Hepatocyte (in vitro differentiated cells): ENCODE results near the gene CRY2. TPM values are rescaled to one million over a fixed set of nuclear protein-coding genes. Genes with fewer than 3 reads are reported as not detected.
A peak's percentile ranks its signal among the peaks of the same experiment; 100 is the strongest.
"Not testable (repeated sequence)": the region's sequence is repeated elsewhere in the genome, so short reads cannot be mapped to it uniquely, and the experiment has no call there.

Source experiments
- DNase-seq: peaks from one replicate; pipeline ENCODE4 v3.0.0-alpha.2; 2016; ENCODE audit warnings: low spot score
- H2AFZ ChIP-seq: fragments of 200-600 bp; sonication (generic); 2 replicates; pipeline ENCODE4 v1.6.0; 2016; ENCODE audit warnings: antibody characterized with exemption, mild to moderate bottlenecking
- H3K27ac ChIP-seq: fragments of 200-600 bp; sonication (generic); 2 replicates; pipeline ENCODE4 v1.5.1; 2016; ENCODE audit warnings: mild to moderate bottlenecking
- H3K27me3 ChIP-seq: fragments of 200-600 bp; sonication (generic); 2 replicates; pipeline ENCODE4 v1.6.1; 2016
- H3K36me3 ChIP-seq: fragments of 200-600 bp; sonication (generic); replicated peaks from 2 replicates; pipeline ENCODE4 v1.5.1; 2016; ENCODE audit warnings: low read depth; ENCODE audit not compliant: insufficient read depth
- H3K4me1 ChIP-seq: fragments of 200-600 bp; sonication (generic); 2 replicates; pipeline ENCODE4 v1.5.1; 2016; ENCODE audit warnings: mild to moderate bottlenecking, moderate library complexity; ENCODE audit not compliant: insufficient read depth
- H3K4me2 ChIP-seq: fragments of 200-600 bp; sonication (generic); 2 replicates; pipeline ENCODE4 v1.6.0; 2016
- H3K4me3 ChIP-seq: fragments of 200-600 bp; sonication (generic); 2 replicates; pipeline ENCODE4 v1.5.1; 2016; ENCODE audit warnings: mild to moderate bottlenecking
- H3K79me2 ChIP-seq: fragments of 200-600 bp; sonication (generic); 2 replicates; pipeline ENCODE4 v1.6.0; 2017; ENCODE audit warnings: mild to moderate bottlenecking
- H3K9me2 ChIP-seq: fragments of 200-600 bp; sonication (generic); replicated peaks from 2 replicates; pipeline ENCODE4 v1.6.0; 2017; ENCODE audit warnings: mild to moderate bottlenecking; ENCODE audit not compliant: insufficient read depth
- H3K9me3 ChIP-seq: fragments of 200-600 bp; sonication (generic); 2 replicates; pipeline ENCODE4 v1.5.1; 2016; ENCODE audit warnings: low read depth, mild to moderate bottlenecking
- H4K20me1 ChIP-seq: fragments of 200-600 bp; sonication (generic); 2 replicates; pipeline ENCODE4 v1.6.0; 2016; ENCODE audit warnings: mild to moderate bottlenecking; ENCODE audit not compliant: insufficient read depth, poor library complexity, severe bottlenecking
- CTCF ChIP-seq: fragments of 200-600 bp; sonication (generic); IDR thresholded peaks from 2 replicates; pipeline ENCODE4 v1.5.1; 2016; ENCODE audit warnings: antibody characterized with exemption, mild to moderate bottlenecking; ENCODE audit not compliant: poor library complexity
- EZH2 ChIP-seq: fragments of 200-600 bp; sonication (generic); IDR thresholded peaks from 2 replicates; pipeline ENCODE4 v1.6.1; 2016; ENCODE audit warnings: antibody characterized with exemption, mild to moderate bottlenecking, borderline replicate concordance
- EZH2phosphoT487 ChIP-seq: fragments of 200-600 bp; sonication (generic); IDR thresholded peaks from one replicate; pipeline ENCODE4 v1.6.1; 2018; ENCODE audit warnings: antibody characterized with exemption, mild to moderate bottlenecking, low read depth, moderate library complexity; ENCODE audit not compliant: unreplicated experiment, severe bottlenecking
- WGBS: methylation state at CpG from one replicate; pipeline ENCODE4 v1.1.6; 2016; ENCODE audit warnings: low lambda C conversion rate; ENCODE audit errors: missing lambda C conversion rate; 5-methylcytosine and 5-hydroxymethylcytosine counted together
- polyA plus RNA-seq: library from polyadenylated mRNA; unstranded; fragments of >200 nt; fragmentation: Nextera tagmentation; extraction: Ambion mirVana; gene quantifications from 2 replicates; pipeline ENCODE4 v1.2.1, GENCODE V29; 2016
- total RNA-seq: library from RNA; depleted of rRNA; stranded (reverse); fragments of >200 nt; gene quantifications from 2 replicates; pipeline ENCODE4 v1.2.3, GENCODE V29; 2014

Gene CRY2
- total and polyA plus RNA-seq, 2 experiments from 2014 or later: 23.8 to 27.6 TPM

GRCh38 chr11:45806072-45806933, 41.0 kb upstream of the CRY2 start:
- no peaks in the 10 kb centered on the region for H3K9me3 ChIP-seq
- H2AFZ ChIP-seq: no peak overlapping the region
- peaks cover 21% of the 10 kb centered on the region for H3K4me1 ChIP-seq
- H3K4me2 ChIP-seq: peak overlapping the region; percentile 96
- no peaks in the 10 kb centered on the region for H3K27me3 ChIP-seq
- H4K20me1 ChIP-seq: peaks cover 2% of the 10 kb centered on the region
- H3K4me3 ChIP-seq: peak overlapping the region; percentile 16
- no peaks in the 10 kb centered on the region for H3K9me2 ChIP-seq
- 89% methylated on average over 20 of the region's 20 CpGs for WGBS
- no peak for DNase-seq
- TF ChIP-seq EZH2phosphoT487 (no peak), CTCF (no peak), EZH2 (no peak)
- H3K79me2 ChIP-seq: peaks cover 32% of the 10 kb centered on the region
- no peaks in the 10 kb centered on the region for H3K36me3 ChIP-seq
- H3K27ac ChIP-seq: no peak overlapping the region

- Histone ChIP-seq H2AFZ (no peak overlapping the region), H3K4me1 (peaks cover 21% of the 10 kb centered on the region), H3K27me3 (no peaks in the 10 kb centered on the region), H3K79me2 (peaks cover 32% of the 10 kb centered on the region), H3K9me2 (no peaks in the 10 kb centered on the region), H3K36me3 (no peaks in the 10 kb centered on the region), H3K27ac (no peak overlapping the region), H3K4me3 (no peak overlapping the region), H4K20me1 (peaks cover 2% of the 10 kb centered on the region), H3K9me3 (no peaks in the 10 kb centered on the region), H3K4me2 (peak overlapping the region; percentile 96)
- TF ChIP-seq EZH2 (no peak), CTCF (no peak), EZH2phosphoT487 (no peak)
- DNase-seq: no peak
- 82% methylated on average over 7 of the region's 7 CpGs for WGBS
These were observed 40.1 kb upstream of the CRY2 start for GRCh38 chr11:45806937-45807791.

- Histone ChIP-seq H2AFZ (no peak overlapping the region), H4K20me1 (peaks cover 2% of the 10 kb centered on the region), H3K9me2 (no peaks in the 10 kb centered on the region), H3K9me3 (no peaks in the 10 kb centered on the region), H3K27ac (no peak overlapping the region), H3K36me3 (no peaks in the 10 kb centered on the region), H3K4me2 (peak overlapping the region; percentile 96), H3K79me2 (peaks cover 32% of the 10 kb centered on the region), H3K27me3 (no peaks in the 10 kb centered on the region), H3K4me3 (no peak overlapping the region), H3K4me1 (peaks cover 21% of the 10 kb centered on the region)
- 88% methylated on average over 4 of the region's 4 CpGs for WGBS
- DNase-seq: no peak
- no peak for TF ChIP-seq CTCF
- no peak for TF ChIP-seq EZH2
- no peak for TF ChIP-seq EZH2phosphoT487
These were observed 39.5 kb upstream of the CRY2 start for GRCh38 chr11:45807792-45808238.

- DNase-seq, H3K27ac ChIP-seq, H4K20me1 ChIP-seq, H3K27me3 ChIP-seq, H3K9me3 ChIP-seq, H3K9me2 ChIP-seq, H3K36me3 ChIP-seq, H3K4me3 ChIP-seq, H2AFZ ChIP-seq: not testable (repeated sequence)
- Histone ChIP-seq H3K79me2 (peaks cover 32% of the 10 kb centered on the region), H3K4me1 (peaks cover 21% of the 10 kb centered on the region), H3K4me2 (peak overlapping the region; percentile 96)
- WGBS: 96% methylated on average over 6 of the region's 6 CpGs
These were observed 38.8 kb upstream of the CRY2 start for GRCh38 chr11:45808427-45808826.
